ENCODE results near the gene CLPTM1L.

Gene CLPTM1L

GRCh38 chr5:1344975-1345838 is at the start of gene CLPTM1L:
TSS of gene CLPTM1L (minus strand) at chr5:1345099. CDS start at chr5:1344841, 258 bp downstream.
- DNase-seq = peak; percentile 76

GRCh38 chr5:1393571-1394501 is 48.9 kb upstream of the CLPTM1L start:
- no peak for DNase-seq

GRCh38 chr5:1392801-1393565 is 48.1 kb upstream of the CLPTM1L start:
- DNase-seq = no peak

GRCh38 chr5:1392261-1392660 is 47.4 kb upstream of the CLPTM1L start:
- no peak for DNase-seq

GRCh38 chr5:1391691-1392090 is 46.8 kb upstream of the CLPTM1L start:
- no peak for DNase-seq

GRCh38 chr5:1390861-1391600 is 46.1 kb upstream of the CLPTM1L start:
- DNase-seq = no peak

GRCh38 chr5:1390333-1390732 is 45.4 kb upstream of the CLPTM1L start:
- no peak for DNase-seq

- DNase-seq = no peak
These were observed 43.6 kb upstream of the CLPTM1L start for GRCh38 chr5:1388383-1388967.

- no peak for DNase-seq
These were observed 43.0 kb upstream of the CLPTM1L start for GRCh38 chr5:1387876-1388275.

- DNase-seq = no peak
These were observed 42.3 kb upstream of the CLPTM1L start for GRCh38 chr5:1387059-1387755.

GRCh38 chr5:1386274-1386717 is 41.4 kb upstream of the CLPTM1L start:
- no peak for DNase-seq

GRCh38 chr5:1385395-1386273 is 40.7 kb upstream of the CLPTM1L start:
- DNase-seq = no peak

- DNase-seq = no peak
These were observed 39.6 kb upstream of the CLPTM1L start for GRCh38 chr5:1384521-1384920.

- DNase-seq = no peak
These were observed 39.0 kb upstream of the CLPTM1L start for GRCh38 chr5:1383886-1384401.

- no peak for DNase-seq
These were observed 38.4 kb upstream of the CLPTM1L start for GRCh38 chr5:1383344-1383743.

- DNase-seq = no peak
These were observed 37.4 kb upstream of the CLPTM1L start for GRCh38 chr5:1382248-1382700.

GRCh38 chr5:1381370-1382247 is 36.7 kb upstream of the CLPTM1L start:
- DNase-seq = no peak

- no peak for DNase-seq
These were observed 36.0 kb upstream of the CLPTM1L start for GRCh38 chr5:1380910-1381309.
